NCI-H2081 (cell line): ENCODE results near the gene TFF3.

ENCODE experiments used
- DNase-seq, 2 experiments: peaks; one replicate each; lab custom pipeline; 2025; lab: John Stamatoyannopoulos, UW

Gene TFF3

DNA sequence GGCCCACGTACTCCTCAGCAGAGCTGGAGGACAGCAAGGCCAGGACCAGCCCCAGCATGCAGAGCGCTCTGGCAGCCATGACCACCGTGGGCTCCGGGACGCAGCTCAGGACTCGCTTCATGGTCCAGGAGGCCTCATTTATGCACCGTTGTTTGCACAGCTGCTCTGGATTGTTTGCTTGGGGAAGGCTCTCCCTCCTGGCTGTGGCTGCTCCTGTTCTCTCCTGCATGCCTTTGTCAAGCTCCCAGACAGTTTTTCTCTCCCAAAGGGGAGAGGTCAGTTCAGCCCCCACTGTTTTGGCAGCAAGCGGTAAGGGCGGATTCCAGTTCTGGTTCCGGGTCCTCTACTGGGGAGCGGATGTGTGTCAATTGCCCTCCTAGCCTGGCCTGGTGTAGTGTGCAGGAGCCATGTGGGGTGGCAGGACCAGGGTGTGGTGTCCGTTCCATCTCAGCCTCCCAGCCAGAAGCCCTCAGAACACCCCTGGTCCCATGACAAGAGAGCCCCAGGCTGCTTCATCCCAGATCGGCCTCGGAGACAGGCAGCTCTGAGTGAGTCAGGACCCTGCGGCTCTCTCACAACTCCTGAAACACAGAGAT lies at the start of gene TFF3:
TFF3 (minus strand) TSS at position 114 of the 596 bp plus-strand sequence; CDS start at position 79, 35 bp downstream.
- peak; percentile 91 to 97 for DNase-seq

GRCh38 chr21:42364304-42364865 lies 49.2 kb upstream of the TFF3 start:
- no peak for DNase-seq

DNA sequence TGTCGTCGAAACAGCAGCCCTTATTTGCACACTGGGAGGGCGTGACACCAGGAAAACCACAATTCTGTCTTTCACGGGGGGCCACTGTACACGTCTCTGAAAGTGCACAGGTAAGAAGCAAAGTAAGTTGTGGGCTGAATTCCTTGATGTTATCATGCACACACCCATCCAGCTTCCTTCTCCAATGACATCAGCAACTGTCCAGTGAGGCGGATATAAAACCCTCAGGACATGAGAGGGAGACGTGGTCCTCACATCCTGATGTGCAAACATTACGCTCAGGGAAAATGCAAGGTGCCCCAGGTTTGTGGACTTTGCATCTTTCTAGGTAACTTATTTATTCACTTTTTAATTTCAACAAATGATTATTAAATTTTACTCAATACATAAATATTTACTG lies 48.1 kb upstream of the TFF3 start:
- no peak for DNase-seq

- no peak for DNase-seq
Observed at GRCh38 chr21:42362700-42363099, 47.5 kb upstream of the TFF3 start.

GRCh38 chr21:42362198-42362597 lies 47.0 kb upstream of the TFF3 start:
- DNase-seq, result no peak

DNA sequence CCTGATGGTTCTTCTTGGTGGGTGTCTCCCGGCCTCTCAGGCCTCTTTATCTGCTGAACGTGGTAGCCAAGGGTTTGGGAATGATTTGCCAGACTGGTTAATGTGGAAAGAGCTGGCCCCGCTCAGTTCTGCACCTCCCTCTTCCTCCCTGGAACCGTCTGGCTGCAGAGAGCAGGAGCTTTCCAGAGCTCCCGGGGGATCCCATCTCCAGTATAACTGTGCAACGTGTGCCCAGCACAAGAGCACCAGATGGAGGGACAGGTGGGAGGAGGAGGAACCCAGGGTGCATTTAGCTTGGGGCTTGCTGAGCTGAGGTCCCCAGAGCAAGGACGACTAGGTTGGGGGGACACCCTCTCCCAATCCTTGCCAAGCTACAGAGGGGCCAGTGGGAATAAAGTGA lies 46.1 kb upstream of the TFF3 start:
- no peak for DNase-seq

GRCh38 chr21:42360317-42360716 lies 45.1 kb upstream of the TFF3 start:
- DNase-seq, result no peak

DNA sequence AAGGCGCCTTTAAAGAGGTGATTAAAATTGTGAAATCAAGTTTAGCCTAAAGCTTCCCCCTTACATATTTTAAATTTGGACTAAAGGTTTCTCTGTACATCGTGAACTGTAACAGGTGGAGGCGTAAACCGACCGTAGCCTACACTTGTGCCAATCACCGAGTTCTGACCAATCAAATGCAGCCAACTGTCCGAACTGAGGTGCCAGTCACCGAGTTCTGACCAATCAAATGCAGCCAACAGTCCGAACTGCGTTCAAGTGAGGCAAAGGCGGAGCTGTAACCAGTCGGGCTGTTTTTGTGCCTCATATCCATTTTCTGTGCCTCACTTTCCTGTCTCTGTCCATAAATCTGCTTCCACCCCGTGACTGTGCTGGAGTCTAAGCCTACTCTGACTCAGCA lies 43.7 kb upstream of the TFF3 start:
- no peak for DNase-seq

- DNase-seq, result no peak
Observed at GRCh38 chr21:42358261-42358660, 43.1 kb upstream of the TFF3 start.

- DNase-seq, result no peak
Observed at GRCh38 chr21:42357307-42357706, 42.1 kb upstream of the TFF3 start.

DNA sequence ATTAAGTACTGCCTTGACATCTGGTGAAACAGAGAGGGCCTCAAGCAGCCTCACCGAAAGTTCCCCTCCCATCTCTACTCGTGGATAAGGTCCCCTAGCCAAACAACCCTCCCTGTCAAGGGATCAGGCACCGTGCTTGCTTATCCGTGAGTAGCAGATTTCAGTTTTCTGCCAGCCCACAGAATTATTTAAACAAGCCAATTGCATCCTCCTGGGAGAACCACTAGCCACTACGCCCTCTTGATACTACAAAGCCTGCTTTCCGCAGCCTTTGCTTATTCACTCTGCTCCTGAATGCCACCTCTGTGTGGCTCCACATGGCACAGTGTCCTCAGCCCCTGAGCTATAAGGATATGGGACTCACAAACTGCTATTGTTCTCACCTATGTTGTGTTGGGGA lies 41.4 kb upstream of the TFF3 start:
- DNase-seq, result no peak

- DNase-seq, result no peak
Observed at GRCh38 chr21:42356046-42356445, 40.8 kb upstream of the TFF3 start.

- DNase-seq, result no peak
Observed at GRCh38 chr21:42353623-42354022, 38.4 kb upstream of the TFF3 start.

GRCh38 chr21:42352441-42353095 lies 37.4 kb upstream of the TFF3 start:
- no peak for DNase-seq

DNA sequence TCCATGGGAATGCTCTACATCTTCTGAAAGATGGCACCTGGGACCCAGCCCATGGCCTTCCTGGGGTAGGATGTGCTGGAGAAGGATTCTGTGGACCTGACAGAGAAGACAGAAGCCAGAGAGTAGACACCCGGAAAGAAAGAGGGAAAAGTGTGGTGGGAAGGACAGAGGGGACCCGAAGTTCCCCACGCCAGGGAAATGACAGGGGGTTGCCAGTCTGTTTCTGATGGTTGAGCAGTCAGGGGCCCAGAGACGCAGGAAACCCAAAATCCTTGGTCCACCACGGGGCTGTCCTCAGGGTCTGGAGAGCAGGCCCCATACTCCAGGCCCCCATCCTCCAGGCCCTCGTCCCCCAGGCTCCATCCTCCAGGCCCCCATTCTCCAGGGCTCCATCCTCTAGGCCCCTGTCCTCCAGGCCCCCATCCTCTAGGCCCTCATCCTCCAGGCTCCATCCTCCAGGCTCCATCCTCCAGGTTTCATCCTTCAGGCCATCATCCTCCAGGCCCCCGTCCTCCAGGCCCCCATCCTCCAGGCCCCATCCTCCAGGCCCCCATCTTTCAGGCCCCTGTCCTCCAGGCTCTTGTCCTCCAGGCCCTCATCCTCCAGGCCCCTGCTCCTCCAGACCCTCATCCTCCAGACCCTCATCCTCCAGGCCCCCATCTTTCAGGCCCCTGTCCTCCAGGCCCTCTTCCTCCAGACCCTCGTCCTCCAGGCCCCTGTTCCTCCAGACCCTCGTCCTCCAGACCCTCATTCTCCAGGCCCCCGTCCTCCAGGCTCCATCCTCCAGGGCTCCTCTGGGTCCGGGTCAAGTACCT lies 36.6 kb upstream of the TFF3 start:
- no peak for DNase-seq

DNA sequence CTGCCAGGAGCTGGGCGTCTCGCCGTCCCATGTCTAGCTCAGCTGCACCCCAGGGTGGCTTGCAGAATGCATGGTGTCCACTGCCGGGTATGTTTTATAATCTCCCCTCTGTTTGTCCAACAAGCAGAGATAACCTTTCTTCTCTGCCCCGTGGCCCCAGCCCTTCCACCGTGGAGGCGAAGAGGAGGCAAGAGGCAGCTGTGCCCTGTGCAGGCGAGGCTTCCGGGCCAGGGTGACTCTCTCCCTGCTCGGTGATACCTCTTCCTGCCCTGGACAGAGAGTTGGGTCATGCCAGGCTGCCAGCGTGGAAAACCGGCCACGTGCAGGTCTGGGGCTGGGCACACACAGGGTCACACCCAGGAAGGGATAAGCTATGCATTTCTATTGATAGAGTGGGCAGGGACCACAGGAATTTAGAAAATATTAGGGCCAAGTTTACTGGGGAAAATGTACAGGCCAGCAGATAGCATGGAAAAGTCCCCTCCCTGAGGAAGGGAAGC lies 35.8 kb upstream of the TFF3 start, which contains the start of gene TFF2:
TFF2 (minus strand) TSS at position 68 of the 500 bp plus-strand sequence; CDS start at position 31, 37 bp downstream.
- no peak for DNase-seq

DNA sequence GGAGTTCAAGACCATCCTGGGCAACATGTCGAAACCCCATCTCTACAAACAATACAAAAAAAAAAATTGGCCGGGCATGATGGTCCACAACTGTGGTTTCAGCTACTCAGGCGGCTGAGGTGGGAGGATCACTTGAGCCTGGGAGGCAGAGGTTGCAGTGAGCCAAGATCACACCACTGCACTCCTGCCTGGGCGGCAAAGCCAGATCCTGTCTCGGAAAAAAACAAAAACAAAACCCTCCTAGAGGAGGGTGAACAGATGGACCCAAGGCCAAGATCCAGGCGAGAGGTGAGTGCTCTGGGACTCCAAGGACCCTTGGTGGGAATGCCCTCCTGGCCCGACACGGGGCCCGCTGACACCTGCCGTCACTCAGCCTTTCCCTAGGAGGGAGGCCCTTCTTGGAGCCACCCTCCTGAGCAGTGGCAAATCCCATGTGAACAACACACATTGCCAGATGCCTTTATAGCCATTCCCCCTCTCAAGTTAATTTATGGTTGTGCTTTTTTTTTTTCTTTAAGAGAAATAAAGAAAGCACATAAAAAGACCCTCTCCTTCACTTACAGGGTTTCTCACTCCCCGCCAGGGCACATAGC lies 35.2 kb upstream of the TFF3 start:
- no peak for DNase-seq

GRCh38 chr21:42349420-42350317 lies 34.5 kb upstream of the TFF3 start:
- no peak for DNase-seq

DNA sequence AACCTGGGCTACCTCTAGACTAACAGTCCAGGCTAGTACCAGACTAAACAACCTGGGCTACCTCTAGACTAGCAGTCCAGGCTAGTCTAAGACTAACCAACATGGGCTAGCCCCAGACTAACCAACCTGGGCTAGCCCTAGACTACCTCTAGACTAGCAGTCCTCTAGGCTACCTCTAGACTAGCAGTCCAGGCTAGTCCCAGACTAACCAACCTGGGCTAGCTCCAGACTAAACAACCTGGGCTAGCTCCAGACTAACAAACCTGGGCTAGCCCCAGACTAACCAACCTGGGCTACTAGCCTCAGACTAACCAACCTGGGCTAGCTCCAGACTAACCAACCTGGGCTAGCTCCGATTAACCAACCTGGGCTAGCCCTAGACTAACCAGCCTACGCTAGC lies 33.6 kb upstream of the TFF3 start:
- DNase-seq, result no peak

- no peak for DNase-seq
Observed at GRCh38 chr21:42347601-42348327, 32.6 kb upstream of the TFF3 start.
